Measurements from ENCODE around the gene ADPGK.
"Not testable (repeated sequence)": the region's sequence is repeated elsewhere in the genome, so short reads cannot be mapped to it uniquely, and the experiment has no call there.

Gene ADPGK

DNA sequence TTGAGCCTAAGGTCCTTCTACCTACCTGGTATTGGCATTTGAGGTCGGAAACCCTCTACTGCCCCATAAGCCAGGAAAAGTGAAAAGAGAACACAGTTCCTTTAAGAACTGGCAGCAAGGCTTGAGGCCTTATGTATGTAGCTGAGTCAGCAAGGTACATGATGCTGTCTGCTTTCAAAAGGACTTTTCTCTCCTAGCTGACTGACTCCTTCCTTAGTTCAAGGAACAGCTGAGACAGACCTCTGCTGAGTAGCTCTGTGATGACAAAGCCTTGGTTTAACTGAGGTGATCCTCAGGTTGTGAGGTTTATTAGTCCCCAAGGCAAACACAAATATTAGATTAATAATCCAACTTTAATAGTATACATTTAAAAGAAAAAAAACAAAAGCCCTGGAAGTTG is 45.8 kb downstream of the ADPGK start:
- no peak for DNase-seq

DNA sequence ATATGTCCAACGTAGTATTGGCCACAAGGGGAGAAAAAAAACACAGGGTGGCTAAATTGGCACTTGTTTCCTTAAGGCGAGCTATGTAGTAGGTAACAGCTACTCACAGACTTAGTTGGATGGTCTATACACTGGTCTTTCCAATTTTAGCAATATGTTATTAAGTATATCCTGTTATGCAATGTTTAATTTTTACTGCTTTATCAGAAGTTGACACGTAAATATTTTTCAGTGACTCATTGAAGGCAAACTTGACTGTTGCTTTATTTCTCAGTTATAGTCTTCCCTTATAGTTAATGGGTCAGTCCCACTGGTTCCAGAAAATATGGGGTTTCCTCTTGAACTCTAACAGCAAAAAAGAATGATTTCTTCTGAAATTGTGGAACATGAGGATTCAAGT is 46.5 kb downstream of the ADPGK start:
- DNase-seq = no peak

- no peak for DNase-seq
Measured at GRCh38 chr15:72735111-72735510, 48.4 kb downstream of the ADPGK start.

- no peak for DNase-seq
Measured at GRCh38 chr15:72733941-72734738, 49.4 kb downstream of the ADPGK start.

DNA sequence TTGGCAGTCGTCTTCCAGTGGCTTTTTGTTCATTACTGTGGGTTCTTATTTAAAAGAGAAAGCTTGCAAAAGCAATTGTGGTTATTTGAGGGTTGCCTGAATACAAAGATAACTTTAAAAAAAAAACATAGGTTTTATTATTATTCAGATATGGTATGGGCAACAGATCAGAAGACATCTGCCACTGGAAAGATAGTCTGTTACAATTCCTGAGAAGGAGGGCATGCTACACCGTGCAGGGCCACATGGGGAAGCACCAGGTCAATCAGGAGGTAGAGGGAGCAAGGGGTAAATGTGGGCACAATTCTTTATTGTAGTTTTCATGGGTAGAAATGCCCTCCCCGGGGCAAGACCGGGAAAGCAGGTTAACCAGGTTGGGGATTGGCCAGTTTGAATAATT is 51.0 kb downstream of the ADPGK start:
- no peak for DNase-seq

DNA sequence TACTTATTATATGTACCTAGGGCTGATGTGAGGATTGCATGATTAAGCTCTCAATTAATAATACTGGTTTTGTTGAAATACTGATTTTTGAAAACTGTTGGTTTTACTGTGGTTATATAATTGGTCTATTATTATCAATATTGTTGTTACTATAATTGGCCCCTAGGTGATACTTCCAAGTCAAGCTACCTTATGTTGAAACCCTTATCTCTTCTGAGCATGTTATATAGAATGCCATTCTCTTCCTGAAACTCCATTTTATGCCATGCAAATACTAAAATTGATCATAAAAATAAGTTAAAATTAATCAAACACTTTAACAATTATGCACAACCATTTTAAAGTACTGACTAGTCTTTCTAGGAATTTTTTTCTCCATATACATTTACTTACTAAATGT is 51.5 kb downstream of the ADPGK start:
- no peak for DNase-seq

- no peak for DNase-seq
Measured at GRCh38 chr15:72728821-72729220, 54.7 kb downstream of the ADPGK start.

DNA sequence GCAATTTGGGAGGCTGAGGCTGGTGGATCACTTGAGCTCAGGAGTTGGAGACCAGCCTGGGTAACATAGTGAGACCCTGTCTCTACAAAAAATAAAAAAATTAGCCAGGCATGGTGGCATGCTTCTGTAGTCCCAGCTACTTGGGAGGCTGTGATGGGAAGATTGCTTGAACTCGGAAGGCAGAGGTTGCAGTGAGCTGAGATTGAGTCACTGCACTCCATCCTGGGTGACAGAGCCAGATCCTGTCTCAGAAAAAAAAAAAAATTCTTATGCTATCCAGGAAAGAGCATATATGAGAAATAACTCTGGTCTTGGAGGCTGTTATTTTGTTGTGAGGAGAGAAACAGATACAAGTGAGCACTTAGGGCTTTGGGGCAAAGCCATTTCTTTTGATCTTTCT is 55.3 kb downstream of the ADPGK start:
- not testable (repeated sequence) for DNase-seq

DNA sequence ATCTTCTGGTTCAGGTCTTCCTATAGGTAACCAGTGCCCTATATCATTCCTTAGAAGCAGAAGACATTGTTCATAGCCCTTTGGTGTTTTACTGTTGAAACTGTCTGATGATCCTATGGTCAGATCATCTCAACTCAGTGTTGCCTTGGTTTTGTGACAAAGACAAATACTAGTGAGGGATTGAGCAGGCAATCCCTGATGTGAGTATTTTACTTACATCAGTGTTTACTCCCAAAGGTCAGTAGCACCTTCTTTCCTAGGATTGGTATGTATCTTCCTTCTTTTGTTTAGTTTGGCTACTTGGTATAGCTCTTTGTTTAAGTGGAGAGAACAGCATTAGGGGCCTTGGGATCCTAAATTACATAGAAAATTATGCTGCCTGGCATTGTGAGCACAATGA is 56.4 kb downstream of the ADPGK start:
- no peak for DNase-seq

DNA sequence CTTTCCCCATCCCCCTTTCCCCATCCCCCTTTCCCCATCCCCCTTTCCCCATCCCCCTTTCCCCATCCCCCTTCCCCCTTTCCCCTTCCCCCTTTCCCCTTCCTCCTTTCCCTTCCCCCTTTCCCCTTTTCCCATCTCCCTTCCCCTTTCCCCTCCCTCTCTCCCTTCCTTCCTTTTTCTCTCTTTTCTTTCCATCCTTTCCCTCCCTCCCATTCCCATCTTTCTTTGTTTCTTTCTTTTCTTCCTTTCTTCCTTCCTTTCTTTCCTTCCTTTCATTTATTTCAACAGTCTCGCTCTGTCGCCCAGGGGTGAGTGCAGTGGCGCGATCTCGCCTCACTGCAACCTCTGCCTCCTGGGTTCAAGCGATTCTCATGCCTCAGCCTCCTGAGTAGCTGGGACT is 57.7 kb downstream of the ADPGK start:
- not testable (repeated sequence) for DNase-seq

GRCh38 chr15:72725446-72725845 is 58.1 kb downstream of the ADPGK start:
- no peak for DNase-seq

DNA sequence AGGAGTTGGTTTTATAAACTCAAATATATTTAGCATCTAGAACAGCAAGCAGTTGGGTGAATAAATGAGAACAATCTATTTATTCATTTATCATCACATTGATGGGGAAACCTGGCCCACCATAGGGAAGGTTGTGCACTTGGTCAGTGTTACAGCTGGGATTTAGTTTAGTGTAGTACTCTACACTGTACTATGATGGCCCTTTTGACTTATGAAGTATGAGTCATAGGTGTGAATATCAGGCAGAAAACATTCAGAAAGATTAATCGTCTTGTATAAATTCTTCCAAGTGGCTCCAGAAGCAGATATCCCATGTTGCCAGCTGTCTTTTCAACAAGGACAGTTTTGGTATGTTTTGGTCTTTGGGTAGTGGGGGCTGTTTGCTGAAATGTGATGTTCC is 59.5 kb downstream of the ADPGK start:
- no peak for DNase-seq

- DNase-seq = no peak
Measured at GRCh38 chr15:72722071-72722696, 61.4 kb downstream of the ADPGK start.

- DNase-seq = not testable (repeated sequence)
Measured at GRCh38 chr15:72708551-72709303, 74.8 kb downstream of the ADPGK start.

DNA sequence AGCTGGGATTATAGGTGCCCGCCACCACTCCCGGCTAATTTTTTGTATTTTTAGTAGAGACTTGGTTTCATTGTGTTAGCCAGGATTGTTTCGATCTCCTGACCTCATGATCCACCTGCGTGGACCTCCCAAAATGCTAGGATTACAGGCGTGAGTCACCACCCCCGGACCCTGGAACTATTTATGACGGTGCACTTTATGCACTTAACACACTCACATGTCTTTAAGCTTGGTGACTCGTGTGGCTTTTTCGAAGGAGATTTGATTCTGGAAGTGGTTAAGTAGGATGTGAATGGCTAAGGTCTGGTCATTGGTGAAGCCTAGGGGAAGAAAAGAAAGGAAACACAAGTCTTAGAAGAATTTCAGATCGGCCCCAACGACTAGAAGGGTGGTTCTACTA is 77.3 kb downstream of the ADPGK start:
- no peak for DNase-seq
